ENCODE measurements around the gene GSTM1. TPM values are rescaled to one million over a fixed set of nuclear protein-coding genes. Genes with fewer than 3 reads are reported as not detected.

GSTM1 gene
- total and polyA plus RNA-seq, 10 of the 15 experiments (the other 5 are each of a cell fraction or from before 2014, with no cell fraction given): 16.0 to 75.6 (median 46.4) TPM

- TF ChIP-seq SPI1 (IDR thresholded peaks at IDR 0.05; ENCODE audit: borderline replicate concordance, insufficient read depth, low read depth, low read length): no peak
- no peak for TF ChIP-seq MYC (IDR thresholded peaks at IDR 0.05; ENCODE audit: insufficient read depth, insufficient read length, insufficient replicate concordance, low read length, severe bottlenecking)
- no peak for TF ChIP-seq SIX5 (IDR thresholded peaks at IDR 0.05; ENCODE audit: low read depth, low read length, severe bottlenecking)
These were observed 43.0 kb downstream of the GSTM1 start (continued) for GRCh38 chr1:109730666-109731065.

- Histone ChIP-seq H3K4me1 (ENCODE audit: control insufficient read depth, insufficient read depth, low read length) (no peaks in the 10 kb centered on the region), H3K4me3 (no peak overlapping the region), H3K4me2 (ENCODE audit: control insufficient read depth, insufficient read depth) (no peak overlapping the region), H3K79me2 (ENCODE audit: control insufficient read depth, insufficient read depth, low read length) (no peaks in the 10 kb centered on the region), H3K27me3 (replicated peaks in 1 of 2; ENCODE audit: control insufficient read depth in 2 of 2, insufficient read depth in 2 of 2, low read length in 1 of 2) (no peaks in the 10 kb centered on the region; a peak in 1 of 4 replicates), H2AFZ (ENCODE audit: control insufficient read depth, low read depth, low read length) (no peak overlapping the region), H3K9ac (ENCODE audit: control insufficient read depth, insufficient read depth, low read length) (no peak overlapping the region), H3K9me3 (replicated peaks; ENCODE audit: control insufficient read depth, insufficient read depth, low read length) (no peaks in the 10 kb centered on the region), H4K20me1 (ENCODE audit: control insufficient read depth, insufficient read depth) (no peaks in the 10 kb centered on the region), H3K27ac (ENCODE audit: control insufficient read depth, insufficient read depth) (no peak overlapping the region), H3K36me3 (ENCODE audit: control insufficient read depth in 2 of 2, insufficient read depth in 2 of 2, low read length in 1 of 2) (no peaks in the 10 kb centered on the region)
- 0% methylated on average over 3 of the region's 3 CpGs for WGBS (ENCODE audit: insufficient coverage, insufficient replicate concordance, low lambda C conversion rate, missing lambda C conversion rate)
- ChIA-PET SMC1A (ENCODE audit: uncharacterized antibody, unreplicated experiment) (no interaction called here), POLR2A (no interaction called here), RAD21 (ENCODE audit: unreplicated experiment) (no interaction called here), CTCF (no interaction called here)
- no peak for FAIRE-seq
- no peak for TF ChIP-seq JUNB (IDR thresholded peaks at IDR 0.05)
- TF ChIP-seq NFYB (IDR thresholded peaks at IDR 0.05; ENCODE audit: insufficient read depth, low read depth, low read length): no peak
- TF ChIP-seq TBL1XR1 (IDR thresholded peaks at IDR 0.05; ENCODE audit: low read depth, low read length): no peak
- TF ChIP-seq BRCA1 (IDR thresholded peaks at IDR 0.05; ENCODE audit: low read depth, low read length): no peak
- TF ChIP-seq CHD1 (IDR thresholded peaks at IDR 0.05; ENCODE audit: low read depth, low read length): no peak
- no peak for TF ChIP-seq RAD21 (IDR thresholded peaks at IDR 0.05; ENCODE audit: insufficient read depth, low read depth, low read length)
- intact Hi-C loops (cut with micrococcal nuclease; ENCODE audit: unreplicated experiment): no loop called here
- in situ Hi-C loops (cut with MboI): no loop called here
- BruUV-seq (replicated peaks): no TSS peak
- ATAC-seq: no peak
- DNase-seq (ENCODE audit: low read depth, low spot score): no peak
These were observed 44.8 kb downstream of the GSTM1 start for GRCh38 chr1:109732390-109732881.

Measured in GM12878 (cell line).